ENCODE data around the gene CERS4.

The CERS4 gene

DNA sequence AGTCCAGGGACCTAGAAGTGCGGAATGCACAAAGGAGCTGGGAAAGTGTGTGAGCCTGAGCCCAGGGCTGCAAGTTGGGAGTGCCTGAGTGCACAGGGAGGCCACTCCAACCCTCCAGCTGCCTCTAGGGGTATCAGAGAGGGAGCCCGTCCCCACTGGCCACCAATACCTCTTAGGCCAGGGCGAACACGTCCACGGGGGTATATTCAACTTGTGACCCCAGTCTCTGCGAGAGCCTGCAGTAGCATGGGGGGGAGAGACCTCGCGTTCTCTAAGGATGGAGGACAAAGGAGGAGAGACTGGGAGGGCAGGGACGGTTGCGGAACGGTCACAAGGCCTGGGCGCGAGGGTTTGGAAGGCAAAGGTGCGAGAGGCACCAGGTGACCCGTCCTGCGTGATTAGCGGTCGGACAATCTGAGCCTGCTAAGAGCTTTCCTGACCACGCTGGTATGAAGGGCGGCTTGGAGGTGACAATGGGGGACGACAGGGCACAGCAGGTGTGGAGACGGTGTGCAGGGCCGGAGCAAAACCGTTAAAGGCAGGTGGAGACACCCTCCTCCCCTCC lies 98.3 kb downstream of the CERS4 start:
- DNase-seq (ENCODE audit: low read depth), result no peak
- TF ChIP-seq, protein P1, sequence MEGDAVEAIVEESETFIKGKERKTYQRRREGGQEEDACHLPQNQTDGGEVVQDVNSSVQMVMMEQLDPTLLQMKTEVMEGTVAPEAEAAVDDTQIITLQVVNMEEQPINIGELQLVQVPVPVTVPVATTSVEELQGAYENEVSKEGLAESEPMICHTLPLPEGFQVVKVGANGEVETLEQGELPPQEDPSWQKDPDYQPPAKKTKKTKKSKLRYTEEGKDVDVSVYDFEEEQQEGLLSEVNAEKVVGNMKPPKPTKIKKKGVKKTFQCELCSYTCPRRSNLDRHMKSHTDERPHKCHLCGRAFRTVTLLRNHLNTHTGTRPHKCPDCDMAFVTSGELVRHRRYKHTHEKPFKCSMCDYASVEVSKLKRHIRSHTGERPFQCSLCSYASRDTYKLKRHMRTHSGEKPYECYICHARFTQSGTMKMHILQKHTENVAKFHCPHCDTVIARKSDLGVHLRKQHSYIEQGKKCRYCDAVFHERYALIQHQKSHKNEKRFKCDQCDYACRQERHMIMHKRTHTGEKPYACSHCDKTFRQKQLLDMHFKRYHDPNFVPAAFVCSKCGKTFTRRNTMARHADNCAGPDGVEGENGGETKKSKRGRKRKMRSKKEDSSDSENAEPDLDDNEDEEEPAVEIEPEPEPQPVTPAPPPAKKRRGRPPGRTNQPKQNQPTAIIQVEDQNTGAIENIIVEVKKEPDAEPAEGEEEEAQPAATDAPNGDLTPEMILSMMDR (IDR thresholded peaks at IDR 0.05; ENCODE audit: low read depth, low read length, missing control alignments), result peak; percentile 16

DNA sequence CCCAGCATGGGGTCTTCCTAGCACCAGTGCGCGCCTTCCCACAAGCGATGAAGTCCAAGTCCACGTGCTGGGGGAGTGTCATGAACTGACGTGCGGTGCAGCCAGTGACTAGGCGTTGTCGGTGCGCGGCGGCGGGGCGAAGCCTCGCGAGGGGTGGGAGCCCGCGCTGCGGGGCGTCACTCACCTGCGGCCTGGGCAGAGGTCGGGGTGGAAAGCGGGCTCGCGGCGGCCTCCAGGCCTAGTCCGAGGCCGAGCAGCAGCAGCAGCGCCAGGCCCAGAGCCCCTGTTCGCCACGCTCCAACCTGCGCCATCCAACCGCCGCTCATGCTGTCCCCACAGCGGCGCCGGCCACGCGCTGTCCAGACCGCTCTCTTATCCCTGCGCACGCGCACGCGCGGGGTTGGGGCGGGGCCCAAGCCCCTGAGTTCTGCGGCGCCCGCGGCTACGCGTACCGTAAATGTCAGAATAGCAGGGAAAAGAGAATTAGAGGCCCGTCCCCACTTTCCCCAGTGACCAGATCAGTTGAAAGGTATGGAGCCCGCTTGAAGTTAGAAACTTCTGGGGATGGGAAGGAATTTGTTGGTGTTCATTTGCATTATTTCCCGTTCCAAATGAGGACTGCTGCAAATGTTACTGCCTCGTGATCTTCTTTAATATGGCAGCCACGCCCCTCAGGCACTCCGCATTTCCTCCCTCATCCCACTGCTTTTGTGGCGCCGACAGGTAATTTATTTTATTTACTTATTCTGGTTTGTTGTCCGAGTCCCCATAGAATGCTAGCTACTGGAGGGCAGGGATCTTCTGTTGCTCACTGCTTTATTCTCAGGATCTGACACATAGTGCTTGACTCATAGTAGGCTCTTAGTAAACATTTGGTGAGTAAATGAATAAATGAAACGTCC lies 99.0 kb downstream of the CERS4 start, which contains the start of gene CD320:
TSS of gene CD320 (minus strand) at position 394 of the 902 bp plus-strand sequence. CDS start at position 326, 68 bp downstream.
- TF ChIP-seq, protein P1 (IDR thresholded peaks at IDR 0.05; ENCODE audit: low read depth, low read length, missing control alignments), result no peak
- peak within 1 kb of the TSS; percentile 58 for H3K4me3 ChIP-seq (ENCODE audit: low read depth, low read length)
- peak; percentile 59 for DNase-seq (ENCODE audit: low read depth)

More for the DNA sequence above, 98.3 kb downstream of the CERS4 start:
- H3K4me3 ChIP-seq (ENCODE audit: low read depth, low read length), result peak overlapping the region; percentile 58

DNA sequence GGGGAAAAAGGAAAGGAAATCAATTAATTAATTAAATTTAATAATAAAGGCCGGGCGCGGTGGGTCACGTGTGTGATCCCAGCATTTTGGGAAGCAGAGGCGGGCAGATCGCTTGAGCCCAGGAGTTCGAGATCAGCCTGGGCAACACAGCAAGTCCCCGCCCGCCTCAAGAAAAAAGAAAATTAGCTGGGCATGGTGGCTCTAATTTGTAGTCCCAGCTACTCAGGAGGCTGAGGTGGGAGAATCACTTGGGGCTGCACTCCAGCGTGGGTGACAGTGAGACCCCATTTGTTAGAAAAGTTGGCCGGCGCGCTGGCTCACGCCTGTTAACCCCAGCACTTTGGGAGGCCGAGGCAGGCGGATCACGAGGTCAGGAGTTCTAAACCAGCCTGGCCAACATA lies 99.7 kb downstream of the CERS4 start:
- TF ChIP-seq, protein P1 (IDR thresholded peaks at IDR 0.05; ENCODE audit: low read depth, low read length, missing control alignments), result no peak
- DNase-seq (ENCODE audit: low read depth), result no peak
- H3K4me3 ChIP-seq (ENCODE audit: low read depth, low read length), result no peak overlapping the region; the same call in 1 of the 2 replicates

DNA sequence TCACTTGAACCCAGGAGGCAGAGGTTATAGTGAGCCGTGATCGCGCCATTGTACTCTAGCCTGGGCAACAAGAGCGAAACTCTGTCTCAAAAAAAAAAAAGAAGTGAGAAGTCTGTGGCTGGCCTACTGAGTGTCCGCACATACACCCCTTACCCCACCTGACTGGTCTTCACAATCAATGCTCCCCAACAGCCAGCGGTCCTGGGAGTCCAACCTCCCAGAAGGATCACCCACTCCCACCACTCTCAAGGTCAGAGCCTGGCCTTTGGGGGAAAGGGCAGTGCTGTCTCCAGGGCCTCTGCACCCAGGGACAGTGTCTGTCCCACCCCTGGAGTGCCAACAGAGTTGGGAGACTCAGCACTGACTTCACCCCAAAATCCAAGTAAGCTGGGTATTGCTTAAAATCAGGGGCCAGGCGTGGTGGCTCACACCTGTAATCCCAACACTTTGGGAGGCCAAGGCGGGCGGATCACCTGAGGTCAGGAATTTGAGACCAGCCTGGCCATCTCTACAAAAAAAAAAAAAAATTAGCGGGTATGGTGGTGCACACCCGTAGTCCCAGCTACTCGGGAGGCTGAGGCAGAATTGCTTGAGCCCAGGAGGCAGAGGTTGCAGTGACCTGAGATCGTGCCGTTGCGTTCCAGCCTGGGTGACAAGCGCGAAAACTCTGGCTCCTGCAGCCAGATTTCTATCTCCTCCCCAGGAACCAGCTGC lies 101.3 kb downstream of the CERS4 start:
- no peak for DNase-seq (ENCODE audit: low read depth)
- H3K4me3 ChIP-seq (ENCODE audit: low read depth, low read length), result no peak overlapping the region
- TF ChIP-seq, protein P1 (IDR thresholded peaks at IDR 0.05; ENCODE audit: low read depth, low read length, missing control alignments), result no peak

DNA sequence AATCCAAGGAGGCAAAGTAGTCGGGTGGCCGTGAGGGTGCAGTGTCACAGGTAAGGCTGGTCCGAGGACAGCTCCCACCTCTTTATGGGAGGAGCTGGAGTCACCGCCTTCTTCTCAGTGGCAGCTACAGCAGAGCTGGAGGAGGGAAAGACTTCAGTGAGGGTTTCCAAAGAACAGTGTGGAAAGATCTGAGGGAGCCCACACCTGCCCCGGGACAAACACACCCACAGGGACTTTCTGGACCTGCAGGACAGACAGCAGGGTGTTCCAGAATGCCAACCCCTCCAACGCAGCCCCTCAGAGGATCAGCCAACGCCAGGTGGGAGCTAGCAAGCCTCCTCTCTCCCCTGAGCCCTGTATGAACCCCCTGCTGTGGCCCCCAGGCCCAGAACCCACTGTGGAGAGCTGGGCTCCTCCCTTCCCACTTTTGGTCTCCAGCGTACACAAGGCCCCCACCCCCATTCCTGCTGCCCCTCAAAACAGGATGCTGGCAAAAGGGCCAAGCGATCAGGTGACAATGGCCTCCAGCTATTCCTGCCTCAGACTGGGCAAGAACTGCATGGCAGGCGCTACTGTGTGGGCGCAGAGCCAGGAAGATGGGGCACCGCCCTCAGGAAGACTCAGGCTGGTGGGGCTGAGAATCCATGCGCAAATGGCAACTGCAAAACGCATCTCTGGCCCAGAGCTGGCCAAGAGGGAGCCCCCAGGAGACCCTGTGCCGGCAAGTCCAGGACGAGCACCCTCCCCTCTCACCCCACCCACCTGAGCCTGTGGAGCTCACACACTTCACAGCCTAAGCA lies 102.5 kb downstream of the CERS4 start:
- H3K4me3 ChIP-seq (ENCODE audit: low read depth, low read length), result no peak overlapping the region
- no peak for DNase-seq (ENCODE audit: low read depth)
- TF ChIP-seq, protein P1 (IDR thresholded peaks at IDR 0.05; ENCODE audit: low read depth, low read length, missing control alignments), result no peak
